DMS 273 (cell line): ENCODE data around the gene RHOT1.
"Not testable (repeated sequence)": the region's sequence is repeated elsewhere in the genome, so short reads cannot be mapped to it uniquely, and the experiment has no call there.

Experiments
- DNase-seq: peaks from one replicate; lab custom pipeline; 2025; ENCODE audit not compliant: unreplicated experiment; lab: John Stamatoyannopoulos, UW

Gene RHOT1

GRCh38 chr17:32222621-32223020, 80.3 kb downstream of the RHOT1 start:
- no peak for DNase-seq

DNA sequence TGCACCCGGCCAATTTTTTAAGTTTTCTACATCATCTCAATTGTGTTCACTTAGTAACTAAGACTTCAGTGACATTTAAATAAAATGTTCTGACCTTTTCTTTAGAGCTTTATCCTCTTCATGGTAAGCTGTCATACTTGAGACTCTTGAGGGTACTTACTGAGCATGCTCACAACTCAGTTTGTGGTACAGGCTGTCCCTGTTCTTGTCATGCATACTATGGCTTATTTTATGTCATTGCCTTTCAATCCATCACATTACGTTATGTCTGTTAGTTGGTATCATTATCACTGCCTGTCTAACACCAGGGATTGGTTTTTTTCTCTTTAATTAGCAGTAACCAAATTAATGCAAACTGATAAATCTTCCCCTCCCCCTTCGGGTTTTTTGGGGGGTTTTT, 81.4 kb downstream of the RHOT1 start:
- DNase-seq: no peak

DNA sequence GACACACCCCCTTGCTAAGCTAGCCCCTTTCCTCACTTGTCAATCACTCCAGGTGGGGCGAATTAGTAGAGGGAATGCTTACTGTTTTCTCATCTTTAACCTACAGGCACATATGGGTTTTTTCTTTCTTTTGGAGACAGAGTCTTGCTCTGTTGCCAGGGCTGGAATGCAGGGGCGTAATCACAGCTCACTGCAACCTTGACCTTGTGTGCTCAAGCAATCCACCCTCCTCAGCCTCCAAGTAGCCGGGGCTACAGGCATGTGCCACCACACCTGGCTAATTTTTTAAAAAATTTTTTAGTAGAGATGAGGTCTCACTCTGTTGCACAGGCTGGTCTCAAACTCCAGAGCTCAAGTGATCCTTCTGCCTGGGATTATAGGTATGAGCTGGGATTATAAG, 84.6 kb downstream of the RHOT1 start:
- DNase-seq: no peak

GRCh38 chr17:32227910-32228309, 85.6 kb downstream of the RHOT1 start:
- no peak for DNase-seq

DNA sequence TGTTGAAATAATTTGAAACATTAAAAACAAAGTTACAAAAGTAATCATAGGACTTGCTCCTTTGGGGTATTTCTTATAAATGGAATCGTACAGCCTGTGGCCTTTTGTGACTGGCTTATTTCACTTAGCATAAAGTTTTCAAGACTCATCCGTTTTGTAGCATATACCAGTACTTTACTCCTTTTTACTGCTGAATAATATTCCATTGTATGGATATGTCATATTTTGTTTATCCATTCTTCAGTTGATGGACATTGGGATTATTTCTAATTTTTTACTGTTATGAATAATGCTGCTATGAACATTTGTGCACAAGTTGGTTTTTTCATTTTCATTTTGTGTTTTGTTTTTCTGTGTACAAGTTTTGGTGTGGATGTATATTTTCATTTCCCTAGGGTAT, 93.3 kb downstream of the RHOT1 start:
- no peak for DNase-seq

GRCh38 chr17:32239456-32239855, 97.2 kb downstream of the RHOT1 start:
- DNase-seq: no peak

- peak; percentile 14 for DNase-seq
Observed at GRCh38 chr17:32240750-32241149, 98.4 kb downstream of the RHOT1 start.

DNA sequence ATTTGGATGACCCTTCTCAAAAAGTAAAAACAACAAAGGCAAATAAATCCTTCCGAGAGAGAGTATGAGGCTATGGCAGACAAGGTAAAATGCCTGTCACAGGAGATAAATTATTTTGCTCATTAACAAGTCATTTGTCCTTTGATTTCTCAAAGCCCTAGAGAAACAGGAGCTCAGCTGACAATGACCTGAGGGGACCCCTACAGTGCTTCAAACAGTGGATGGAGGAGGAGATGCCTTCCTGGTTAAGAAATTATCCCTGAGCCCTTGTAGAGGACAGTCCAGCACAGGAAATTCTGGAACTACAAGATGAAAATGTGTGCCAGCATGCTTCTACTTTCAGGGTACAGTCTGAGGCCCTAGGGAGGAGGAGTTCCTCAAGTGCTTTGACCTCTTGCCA, 99.3 kb downstream of the RHOT1 start:
- DNase-seq: no peak

- DNase-seq: no peak
Observed at GRCh38 chr17:32249475-32249874, 107.2 kb downstream of the RHOT1 start.

DNA sequence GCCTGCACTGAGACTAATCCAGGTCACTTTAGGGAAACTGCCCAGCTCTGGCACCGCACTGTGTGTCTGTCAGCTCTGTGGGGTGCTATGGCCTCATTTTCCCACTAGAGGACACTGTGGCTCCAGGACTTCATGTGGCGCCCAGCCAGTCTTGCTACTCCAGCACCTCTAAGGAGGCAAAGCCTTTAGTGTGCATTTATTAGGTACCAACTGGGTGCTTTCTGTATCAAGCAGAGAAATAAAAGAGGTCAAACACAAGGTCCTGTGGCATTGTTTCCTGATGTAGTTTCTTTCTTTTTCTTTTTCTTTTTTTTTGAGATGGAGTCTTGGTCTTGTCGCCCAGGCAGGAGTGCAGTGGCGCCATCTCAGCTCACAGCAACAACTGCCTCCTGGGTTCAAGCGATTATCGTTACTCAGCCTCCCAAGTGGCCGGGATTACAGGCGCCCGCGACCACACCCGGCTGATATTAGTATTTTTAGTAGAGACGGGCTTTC, 110.9 kb downstream of the RHOT1 start:
- peak; percentile 91 for DNase-seq

GRCh38 chr17:32256012-32256700, 113.9 kb downstream of the RHOT1 start:
- DNase-seq: peak; percentile 70

DNA sequence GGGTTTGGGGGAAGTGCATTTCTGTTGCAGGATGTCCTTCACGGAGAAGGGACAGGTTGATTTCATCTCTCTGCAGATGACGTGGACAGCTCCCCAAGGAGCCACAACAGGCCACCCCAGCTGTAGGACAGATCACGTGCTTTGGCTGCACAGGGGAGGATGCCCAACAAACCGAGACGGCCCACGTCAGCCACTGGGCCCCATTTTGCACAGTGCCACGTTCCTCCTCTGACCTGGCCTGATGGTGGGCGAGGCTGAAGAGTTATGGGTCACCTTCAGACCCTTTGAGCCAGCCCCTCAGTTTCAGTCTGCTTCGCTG, 114.4 kb downstream of the RHOT1 start:
- DNase-seq: no peak

- peak; percentile 99 for DNase-seq
Observed at GRCh38 chr17:32258383-32259140, 116.3 kb downstream of the RHOT1 start.

- peak; percentile 54 for DNase-seq
Observed at GRCh38 chr17:32259586-32259985, 117.3 kb downstream of the RHOT1 start.

GRCh38 chr17:32261417-32261736, 119.1 kb downstream of the RHOT1 start:
- no peak for DNase-seq

- no peak for DNase-seq
Observed at GRCh38 chr17:32261936-32262510, 119.7 kb downstream of the RHOT1 start.

- DNase-seq: not testable (repeated sequence)
Observed at GRCh38 chr17:32263515-32263914, 121.2 kb downstream of the RHOT1 start.

DNA sequence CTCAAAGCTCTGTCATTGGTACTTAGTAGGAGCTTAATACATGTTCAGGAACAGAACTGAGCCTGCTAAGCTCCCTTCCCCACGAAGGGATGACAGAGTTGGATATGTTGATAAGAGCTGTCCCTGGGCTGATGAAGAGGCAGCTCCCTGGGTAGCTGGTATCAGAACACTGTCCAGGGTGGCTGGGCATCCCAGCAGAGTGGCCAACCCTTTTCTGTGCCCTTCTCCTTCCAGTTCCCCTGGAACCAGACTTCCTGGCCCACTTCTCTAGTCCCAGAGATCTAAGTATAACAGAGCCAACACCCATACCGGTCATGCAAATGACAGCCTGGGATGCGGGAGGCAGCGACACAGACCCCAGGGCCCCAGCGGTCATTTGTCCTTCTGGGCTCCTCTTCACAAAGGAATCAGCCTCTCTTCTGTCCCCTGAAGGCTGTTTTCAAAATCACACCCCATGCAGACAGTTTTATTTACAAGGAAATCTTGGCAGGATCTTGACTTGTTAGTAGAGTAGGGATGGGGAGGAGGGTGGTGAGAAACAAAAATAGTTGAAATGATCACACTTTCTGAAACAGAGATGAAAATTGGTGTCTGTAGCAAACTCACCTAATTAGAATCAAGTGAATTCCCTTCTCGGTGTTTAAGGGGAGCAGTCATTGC, 122.0 kb downstream of the RHOT1 start:
- DNase-seq: peak; percentile 46

DNA sequence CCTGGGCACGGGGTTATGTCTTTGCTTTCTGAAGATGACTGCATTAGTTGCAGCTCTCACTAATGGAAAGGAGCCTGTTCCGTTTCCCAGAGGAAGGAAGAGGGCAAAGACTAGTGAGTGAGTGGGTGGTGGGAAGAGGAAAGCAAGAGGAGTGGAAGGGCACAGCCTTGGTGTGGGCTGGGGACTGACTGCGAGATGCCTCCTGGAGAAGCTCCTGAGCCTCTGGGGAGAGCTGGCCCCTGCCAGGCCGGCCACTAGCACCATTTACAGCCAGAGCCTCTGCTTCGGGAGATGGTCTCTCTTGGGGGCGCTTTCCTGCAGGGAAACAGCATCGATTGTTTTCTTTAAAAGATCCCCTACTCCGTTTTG, 122.5 kb downstream of the RHOT1 start:
- no peak for DNase-seq

GRCh38 chr17:32265192-32265923, 123.1 kb downstream of the RHOT1 start, which contains the start of gene RHBDL3:
Gene RHBDL3 (plus strand): TSS chr17:32265832. CDS start chr17:32266190, 358 bp downstream.
- peak; percentile 71 for DNase-seq

- DNase-seq: no peak
Observed at GRCh38 chr17:32266051-32266388, 123.7 kb downstream of the RHOT1 start.
